ENCODE measurements around the gene UBE2QL1.

UBE2QL1 gene, protein sequence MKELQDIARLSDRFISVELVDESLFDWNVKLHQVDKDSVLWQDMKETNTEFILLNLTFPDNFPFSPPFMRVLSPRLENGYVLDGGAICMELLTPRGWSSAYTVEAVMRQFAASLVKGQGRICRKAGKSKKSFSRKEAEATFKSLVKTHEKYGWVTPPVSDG

DNA sequence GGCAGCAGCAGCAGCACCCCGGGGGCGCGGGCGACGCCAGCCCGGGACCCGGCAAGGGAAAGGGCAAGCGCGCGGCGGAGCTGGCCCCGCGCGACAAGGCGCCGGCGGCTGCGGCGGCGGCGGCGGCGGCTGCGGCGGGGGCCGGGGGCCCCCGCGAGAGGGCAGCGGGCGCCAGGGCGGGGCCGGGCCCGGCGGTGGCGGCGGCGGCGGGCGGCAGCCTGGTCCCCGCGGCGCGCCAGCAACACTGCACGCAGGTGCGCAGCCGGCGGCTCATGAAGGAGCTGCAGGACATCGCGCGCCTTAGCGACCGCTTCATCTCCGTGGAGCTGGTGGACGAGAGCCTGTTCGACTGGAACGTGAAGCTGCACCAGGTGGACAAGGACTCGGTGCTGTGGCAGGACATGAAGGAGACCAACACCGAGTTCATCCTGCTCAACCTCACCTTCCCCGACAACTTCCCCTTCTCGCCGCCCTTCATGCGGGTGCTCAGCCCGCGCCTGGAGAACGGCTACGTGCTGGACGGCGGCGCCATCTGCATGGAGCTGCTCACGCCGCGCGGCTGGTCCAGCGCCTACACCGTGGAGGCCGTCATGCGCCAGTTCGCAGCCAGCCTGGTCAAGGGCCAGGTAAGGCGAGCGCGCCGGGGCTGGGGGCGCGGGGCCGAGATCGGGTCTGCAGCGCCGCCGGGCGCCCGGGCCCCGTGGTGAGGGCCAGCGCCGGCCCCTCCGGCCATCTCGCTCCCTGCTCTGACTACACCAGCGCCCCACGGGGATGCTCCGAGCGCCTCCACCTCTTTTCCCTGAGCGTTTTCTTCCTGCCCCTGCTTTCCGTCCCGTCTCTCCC, at the start of gene UBE2QL1:
UBE2QL1 (plus strand) TSS at position 238 of the 843 bp plus-strand sequence; CDS start at position 273, 35 bp downstream.
- DNase-seq: no peak

DNA sequence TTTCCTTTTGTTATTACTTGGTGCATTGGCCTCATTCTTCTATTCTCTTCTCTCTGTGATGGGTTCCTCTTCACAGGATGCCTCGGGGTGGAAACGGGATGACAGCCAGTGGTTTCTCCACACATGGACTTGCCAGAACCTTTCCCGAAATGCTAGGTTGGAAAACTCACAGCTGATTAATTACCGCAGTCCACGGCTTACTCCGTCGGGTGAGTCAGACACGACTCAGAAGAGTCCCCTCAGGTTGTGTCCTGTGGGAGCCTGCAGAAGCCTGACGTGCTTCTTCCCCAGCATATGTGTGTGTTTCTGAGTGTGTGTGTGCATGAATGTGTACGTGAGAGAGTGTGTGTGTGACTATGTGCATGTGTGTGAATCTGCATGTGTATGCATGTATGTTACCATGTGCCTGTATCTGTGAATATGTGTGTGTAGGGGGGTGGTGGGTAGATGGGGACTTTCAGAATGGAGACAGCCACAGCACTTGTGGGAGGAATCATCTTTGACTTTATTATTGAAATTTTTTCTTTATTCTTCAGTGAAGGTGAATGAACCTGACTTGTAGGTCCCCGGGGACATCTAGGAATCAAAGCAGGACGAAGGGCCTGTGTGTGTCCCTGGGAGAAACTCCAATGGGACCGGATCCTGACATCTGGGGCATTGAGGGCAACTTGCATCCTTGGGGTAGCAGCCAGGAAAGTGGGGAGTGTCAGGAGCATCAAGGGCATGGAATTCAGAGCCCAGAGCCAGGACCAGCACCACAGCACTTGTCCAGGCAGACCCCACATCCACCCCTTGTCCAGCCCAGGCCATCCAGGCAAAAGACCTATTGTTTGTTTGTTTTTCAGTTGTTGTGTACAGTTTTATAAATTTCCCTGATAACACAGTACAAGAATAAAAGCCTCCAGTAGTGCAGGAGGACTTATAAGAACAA, 48.4 kb upstream of the UBE2QL1 start:
- DNase-seq: peak; percentile 51

DNA sequence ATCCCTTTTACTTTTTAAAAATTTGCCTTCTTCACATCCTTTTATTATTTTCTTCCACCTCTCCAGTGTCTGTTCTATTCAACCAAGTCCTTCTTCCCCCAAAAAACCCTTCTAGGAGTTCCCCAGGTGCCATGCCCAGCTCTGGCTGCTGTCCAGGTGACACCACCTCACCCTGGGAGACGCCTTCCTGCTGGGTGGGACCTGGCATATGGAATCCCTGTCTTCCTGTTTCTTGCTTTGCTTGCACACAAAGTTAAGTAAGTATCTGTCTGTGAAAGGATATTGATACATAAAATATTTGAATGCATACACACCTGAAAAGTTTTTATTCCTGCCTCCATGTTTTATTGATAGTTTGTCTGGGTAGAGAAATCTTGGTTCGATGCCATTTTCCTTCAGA, 47.2 kb upstream of the UBE2QL1 start:
- DNase-seq: no peak

DNA sequence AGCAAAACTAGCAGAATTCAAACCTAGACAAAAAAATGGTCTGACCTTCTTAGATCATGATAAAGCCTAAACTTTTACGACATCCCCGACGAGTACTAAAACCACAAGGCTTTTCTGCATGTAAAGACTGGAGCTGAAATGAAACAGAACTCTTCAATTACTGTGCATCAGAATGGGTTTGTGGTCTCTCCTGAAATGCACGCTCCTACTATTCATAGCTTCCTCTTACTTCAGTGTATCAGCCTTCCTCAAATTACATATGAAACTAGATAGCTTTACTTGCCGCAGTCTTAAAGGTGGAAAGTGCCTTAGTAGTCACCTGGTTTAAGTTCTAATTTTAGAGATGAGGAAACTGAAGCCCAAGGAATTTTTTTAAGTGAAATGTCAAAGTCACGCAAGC, 45.7 kb upstream of the UBE2QL1 start:
- no peak for DNase-seq

DNA sequence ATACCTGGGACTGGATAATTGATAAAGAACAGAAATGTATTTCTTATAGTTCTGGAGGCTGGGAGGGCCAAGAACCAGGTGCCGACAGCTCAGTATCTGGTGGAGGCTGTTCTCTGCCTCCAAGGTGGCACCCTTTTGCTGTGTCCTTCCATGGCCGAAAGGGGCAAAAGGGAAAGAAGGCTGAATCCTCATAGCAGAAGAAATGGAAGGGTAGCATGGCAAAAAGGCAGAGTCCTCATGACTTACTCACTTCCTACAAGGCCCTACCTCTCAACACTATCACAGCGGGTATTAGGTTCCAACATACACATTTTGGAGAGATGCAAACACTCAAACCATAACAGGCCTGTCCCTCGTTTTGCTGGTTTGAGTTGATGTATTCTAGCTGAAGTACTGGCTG, 45.2 kb upstream of the UBE2QL1 start:
- DNase-seq: no peak

DNA sequence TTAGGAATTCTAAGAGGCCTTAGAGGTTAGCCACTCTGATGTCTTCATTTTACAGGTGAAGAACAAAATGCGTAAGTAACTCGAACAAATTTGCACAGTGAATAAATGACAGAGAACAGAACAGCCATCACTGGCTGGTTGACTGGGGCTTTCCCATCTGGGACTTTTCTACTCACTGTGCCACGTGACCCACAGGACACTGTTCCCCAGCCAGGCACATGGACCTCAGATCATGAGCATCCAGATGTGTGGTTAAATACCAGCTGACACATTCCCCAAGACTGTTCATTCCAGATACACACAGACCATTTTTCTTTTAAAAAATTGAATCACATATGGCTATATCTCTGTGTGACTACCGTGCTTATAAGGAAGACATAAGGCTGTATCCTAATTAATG, 44.5 kb upstream of the UBE2QL1 start:
- no peak for DNase-seq

DNA sequence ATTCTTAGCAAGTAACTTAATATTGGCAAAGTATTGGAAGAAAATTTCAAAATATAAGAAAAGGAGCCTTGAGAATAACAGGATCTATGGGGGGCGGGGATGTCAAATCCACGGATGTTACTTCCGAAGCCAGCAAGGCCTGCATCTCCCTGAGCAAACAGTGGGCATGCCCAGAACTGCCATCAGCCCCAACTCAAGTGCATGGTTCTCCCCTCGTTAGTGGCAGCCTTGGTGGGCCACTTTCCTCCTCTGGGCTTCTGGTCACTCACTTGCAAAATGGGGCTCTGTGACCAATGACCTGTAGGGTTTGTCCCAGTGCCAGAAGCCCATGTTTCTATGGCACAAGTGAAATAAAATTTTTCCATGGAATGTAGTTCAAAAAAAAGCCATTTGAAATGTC, 43.1 kb upstream of the UBE2QL1 start:
- DNase-seq: no peak

DNA sequence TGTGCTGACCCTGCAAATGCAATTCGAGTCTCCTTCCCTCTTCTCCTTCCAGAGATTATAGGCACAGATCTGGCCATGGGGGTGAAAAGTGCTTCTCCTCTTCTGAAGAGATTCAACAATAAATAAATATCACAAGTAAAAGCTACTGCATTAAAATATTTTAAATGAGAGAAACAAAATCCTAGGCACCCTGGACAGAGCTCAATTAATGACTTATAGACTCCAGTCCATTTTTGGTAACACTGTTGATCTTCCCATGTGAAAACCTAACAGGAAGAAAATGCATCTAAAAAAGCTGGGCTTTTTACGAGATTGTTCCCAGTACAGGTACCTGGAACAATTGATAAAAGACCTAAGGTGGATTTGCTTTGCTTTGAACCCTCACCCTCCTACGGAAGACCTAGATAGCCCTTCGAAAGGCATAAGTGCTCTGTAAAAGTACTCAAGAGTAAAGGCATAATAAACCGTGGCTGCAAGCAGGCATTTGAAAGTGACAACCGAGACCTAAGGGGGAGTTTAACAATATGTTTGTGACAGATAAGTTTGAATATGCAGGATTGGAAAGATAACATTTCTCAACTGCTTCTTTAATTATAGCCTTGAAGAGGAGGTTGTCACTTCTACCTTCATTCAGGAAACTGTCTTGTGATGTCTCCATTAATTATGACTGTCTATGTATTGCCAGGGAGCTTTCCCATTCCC, 41.0 kb upstream of the UBE2QL1 start:
- no peak for DNase-seq

DNA sequence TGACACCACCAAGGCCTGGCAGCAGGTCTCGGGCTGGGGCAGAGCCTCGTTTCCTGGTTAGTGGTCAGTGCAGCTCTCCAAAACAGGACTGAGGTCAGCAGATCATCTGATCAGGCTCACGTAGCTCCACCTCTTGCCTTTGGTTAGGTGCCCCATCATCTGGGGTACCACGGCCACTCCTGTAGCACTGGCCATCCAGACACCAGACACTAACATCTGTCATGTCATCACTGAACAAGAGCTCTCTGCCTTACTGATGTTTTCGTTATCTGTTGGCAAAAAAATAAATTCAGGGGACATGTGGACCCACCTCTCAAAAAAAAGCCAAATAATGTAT, 40.4 kb upstream of the UBE2QL1 start:
- DNase-seq: no peak

DNA sequence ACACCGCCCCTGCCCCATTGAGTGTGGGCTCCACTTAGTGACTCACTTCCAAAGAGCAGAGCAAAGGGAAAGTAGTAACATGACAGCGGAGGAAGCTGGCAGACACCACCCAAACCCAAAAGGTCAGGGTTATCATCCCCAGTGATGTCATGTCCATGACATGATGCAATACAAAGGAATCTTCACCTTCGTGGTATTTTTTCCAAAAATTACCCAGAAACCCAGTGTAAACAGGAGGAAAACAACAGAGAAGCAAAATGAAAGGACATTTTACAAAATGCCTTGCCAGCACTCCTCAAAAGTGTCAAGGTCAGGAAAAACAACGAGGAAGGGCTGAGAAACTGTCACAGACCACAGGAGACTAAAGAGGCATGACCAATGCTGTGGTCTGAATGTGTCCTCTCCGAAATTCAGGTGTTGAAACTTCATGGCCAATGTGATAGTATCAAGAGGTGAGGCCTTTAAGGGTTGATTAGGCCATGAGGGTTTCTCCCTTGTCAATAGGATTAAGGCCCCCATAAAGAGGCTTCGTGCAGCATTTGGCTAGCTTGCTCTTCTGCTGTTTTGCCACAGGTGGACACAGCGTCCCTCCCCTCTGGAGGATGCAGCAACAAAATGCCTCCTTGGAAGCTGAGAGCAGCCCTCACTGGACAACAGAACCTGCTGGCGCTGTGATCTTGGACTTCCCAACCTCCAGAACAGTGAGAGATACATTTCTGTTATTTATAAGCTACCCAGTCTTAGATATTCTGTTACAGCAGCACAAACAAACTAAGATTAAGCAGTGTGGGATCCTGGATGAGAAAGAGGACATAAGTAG, 39.8 kb upstream of the UBE2QL1 start:
- no peak for DNase-seq

DNA sequence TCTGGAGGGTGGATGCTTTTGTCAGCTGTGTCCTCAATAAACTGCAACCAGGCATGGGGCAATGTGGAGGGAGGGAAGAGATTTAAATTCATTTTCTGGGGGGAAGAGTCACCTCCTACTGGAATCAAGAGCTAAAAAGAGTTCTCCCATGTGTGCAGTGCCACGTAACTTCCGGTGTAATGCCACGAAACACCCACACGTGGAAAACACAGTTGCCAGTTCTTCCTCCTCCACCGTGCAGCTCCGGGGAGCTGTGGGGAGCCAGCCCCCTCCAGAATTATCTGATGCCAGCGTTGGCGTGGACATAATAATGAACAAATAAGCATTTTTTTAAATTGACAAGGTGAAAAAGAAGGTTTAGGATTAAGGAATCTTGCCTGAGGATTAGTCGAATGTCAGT, 38.2 kb upstream of the UBE2QL1 start:
- DNase-seq: no peak

DNA sequence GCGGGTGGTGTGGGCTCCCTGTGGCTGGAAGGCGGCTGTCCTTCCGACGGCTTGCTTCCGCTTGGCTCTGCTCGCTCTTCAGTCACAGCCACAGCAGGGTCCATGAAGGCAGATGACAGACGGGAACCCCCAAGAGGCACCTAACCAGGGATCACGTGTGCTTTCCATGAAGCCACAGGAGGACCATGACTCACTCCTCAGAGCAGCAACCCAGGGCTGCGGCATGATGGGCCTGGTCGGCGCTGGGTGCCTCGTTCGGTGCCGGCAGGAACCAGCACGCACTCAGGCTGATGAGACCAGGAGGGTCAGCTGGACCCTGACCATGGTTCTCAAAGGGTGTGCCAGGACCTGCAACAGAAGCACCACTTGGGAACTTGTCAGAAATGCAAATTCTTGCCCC, 37.5 kb upstream of the UBE2QL1 start:
- no peak for DNase-seq

DNA sequence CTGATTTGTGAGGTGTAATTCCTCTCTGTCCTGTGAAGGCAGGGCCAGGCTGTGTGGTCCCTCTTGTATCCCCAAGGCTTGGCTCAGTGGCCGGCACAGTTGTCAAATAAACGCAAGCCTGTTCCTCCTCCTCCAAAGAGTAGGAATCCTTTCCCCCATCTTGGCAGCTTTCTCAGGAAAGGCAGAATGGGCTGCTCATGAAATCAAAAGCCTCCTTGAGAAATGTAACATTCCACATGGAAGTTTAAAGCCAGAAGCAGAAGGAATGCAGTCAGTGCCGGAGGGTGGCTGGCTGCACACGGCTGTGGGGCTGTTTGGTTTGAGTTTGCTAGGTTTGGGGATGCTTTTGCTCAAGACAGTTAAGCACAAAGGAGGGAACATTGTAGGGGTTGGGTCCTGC, 35.8 kb upstream of the UBE2QL1 start:
- DNase-seq: no peak

DNA sequence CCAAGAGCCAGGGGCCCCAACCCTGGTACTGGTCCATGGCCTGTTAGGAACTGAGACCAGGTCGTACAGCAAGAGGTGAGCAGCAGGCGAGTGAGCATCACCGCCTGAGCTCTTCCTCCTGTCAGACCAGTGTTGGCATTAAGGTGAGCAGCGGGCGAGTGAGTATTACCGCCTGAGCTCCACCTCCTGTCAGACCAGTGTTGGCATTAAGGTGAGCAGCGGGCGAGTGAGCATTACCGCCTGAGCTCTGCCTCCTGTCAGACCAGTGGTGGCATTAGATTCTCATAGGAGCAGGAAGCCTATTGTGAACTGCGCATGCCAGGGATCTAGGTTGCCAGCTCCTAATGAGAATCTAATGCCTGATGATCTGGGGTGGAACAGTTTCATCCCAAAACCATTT, 31.0 kb upstream of the UBE2QL1 start:
- DNase-seq: no peak

DNA sequence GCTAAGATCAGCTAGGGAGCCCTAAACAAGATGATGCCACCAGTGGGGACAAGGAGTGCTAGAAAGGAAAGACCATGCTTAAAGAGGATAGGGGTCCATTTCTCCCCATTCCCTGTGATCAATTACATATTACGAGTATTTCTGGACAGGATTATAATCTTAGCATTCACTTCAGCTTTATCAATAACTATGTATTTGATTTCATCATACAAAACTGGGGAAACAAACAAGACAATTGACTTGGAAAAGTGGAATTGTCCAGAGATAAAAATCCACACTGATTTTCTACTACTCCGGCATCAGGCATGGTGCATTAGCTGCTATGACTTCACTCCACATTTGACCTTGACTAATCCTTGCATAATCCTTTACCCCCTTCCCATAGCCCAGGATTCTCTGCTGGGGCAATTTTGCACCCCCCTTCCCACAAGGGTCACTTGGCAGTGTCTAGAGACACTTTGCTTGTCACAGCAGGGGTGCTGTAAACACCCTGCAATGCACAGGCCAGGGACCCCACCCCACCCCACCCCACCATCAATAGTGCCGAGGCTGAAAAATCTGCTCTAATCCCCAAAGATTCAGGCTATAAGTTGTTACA, 29.9 kb upstream of the UBE2QL1 start:
- DNase-seq: no peak

DNA sequence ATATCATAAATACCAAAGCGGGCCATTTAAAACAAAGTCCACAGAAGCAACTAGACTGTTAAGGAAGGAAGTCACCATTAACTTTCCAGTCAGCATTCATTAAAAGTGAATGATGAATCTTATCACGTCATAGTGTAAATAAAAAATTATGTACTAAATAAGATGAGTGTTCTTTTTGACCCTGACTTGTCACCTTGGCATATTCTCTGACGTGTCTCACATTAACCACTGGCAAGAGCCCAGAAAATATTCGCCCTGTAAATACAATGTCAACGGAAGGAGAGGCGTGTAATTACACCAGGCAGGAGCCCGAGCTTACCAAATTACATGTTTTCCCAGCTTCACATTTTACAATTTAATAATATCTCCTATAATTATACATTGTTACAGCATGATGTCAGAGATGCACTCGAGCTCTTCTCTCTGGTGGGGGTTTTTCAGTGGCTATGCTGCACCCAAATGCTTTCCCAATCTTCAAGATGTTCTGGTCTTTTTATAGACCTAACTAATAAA, 29.3 kb upstream of the UBE2QL1 start:
- DNase-seq: no peak

DNA sequence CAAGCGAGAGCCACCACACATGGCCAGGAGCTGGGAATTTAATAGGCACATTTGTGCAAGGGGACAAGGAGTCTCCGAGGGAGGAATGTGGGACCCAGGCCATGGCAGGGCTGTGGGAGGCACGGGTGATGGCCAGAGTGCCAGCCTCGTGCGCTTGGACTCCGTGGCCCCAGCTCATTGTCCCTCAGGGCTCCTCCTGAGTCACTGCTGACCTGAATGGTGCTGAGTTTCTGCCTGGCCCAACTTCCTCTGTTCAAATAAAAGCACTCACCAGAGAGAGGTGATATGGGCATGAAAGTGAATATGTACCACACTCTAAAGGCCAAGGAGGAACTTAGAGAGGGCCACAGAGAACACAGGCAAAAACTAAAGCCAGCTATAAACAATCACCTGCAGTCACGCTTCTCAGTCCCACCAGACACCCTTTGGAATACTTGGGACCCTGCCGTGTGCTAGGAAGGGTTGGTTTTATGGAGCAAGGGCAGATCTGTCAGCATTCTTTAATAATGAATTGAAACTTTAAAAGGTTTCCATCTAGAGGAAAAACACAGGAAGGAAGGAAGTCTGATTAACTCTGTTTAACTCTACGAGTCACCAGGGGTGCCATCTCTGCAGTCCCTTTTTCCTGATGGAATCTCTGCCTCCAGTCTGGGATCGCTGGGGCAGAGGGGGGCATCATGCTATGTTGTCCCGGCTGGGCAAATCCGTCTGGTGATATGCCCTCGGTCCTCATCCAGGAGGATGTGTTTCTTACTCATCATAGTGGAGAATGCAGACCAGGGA, 25.1 kb upstream of the UBE2QL1 start:
- DNase-seq: no peak

DNA sequence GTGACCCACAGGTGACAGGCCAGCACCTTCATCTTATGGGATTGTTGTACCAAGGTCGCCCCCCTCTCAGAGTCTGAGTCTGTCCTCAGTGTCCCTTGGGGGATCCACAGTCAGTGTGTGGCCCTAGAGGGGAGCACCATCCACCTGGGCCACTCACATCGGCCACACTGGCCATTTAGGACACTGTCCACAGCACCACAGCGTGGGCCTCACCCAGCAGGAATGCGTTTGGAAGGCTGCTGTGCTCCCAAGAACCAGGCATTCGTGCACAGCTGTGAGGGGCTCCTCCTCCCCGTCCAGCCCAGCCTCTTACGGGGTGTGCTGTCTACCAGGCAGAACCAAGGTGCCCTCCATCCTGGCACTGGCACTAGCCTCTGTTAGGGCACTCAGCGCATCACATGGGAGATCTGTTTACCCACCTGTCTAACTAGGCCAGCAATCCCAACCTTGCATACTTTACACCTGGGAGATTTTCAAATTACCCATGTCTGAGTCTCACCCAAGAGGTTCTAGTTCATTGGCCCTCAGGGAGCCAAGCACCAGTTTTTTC, 24.5 kb upstream of the UBE2QL1 start:
- DNase-seq: no peak

DNA sequence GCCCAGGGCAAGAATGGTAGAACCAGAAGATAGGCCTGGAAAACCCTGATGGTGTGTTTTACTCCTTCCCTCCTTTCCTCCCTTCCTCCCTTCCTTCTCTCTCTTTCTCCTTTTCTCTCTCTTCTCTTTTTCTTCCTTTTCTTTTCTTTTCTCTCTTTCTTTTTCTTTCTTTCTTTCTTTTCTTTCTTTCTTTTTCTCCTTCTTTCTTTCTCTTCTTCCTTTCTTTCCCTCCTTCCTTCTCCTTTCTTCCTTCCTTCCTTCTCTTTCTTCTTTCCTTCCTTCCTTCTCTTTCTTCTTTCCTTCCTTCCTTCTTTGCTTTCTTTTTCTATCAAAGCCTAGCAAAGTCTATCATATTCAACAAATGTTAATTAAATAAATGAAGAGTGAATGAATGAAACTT, 24.0 kb upstream of the UBE2QL1 start:
- DNase-seq: no peak

DNA sequence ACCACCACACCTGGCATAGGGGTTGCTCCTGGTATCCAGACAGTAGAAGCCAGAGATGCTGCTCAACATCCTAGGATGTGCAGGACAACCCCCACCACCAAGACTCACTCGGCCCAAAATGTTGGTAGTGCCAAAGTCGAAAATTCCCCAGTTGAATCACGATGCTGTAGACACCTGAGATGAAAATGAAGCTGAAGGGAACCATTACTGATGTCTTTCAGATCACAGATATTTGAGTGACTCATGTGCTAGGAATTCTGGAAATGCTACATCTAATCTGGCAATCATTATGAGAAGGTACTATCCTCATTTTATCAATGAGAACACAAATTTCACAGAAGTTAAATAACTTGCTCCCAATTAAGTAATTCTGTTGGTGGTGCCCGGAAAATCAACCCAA, 21.0 kb upstream of the UBE2QL1 start:
- no peak for DNase-seq
